Measurements from ENCODE around the gene PAPPA2. TPM values are rescaled to one million over a fixed set of nuclear protein-coding genes. Genes with fewer than 3 reads are reported as not detected.

PAPPA2 gene
- total RNA-seq, 1 donor from 2014 or later: 0.50 TPM

- no peaks in the 10 kb centered on the region for H3K27me3 ChIP-seq (ENCODE audit: low read depth)
- no peaks in the 10 kb centered on the region for H3K9me3 ChIP-seq
- H3K36me3 ChIP-seq: no peaks in the 10 kb centered on the region
- no peak for ATAC-seq
- H3K4me3 ChIP-seq: no peak overlapping the region
- H3K4me1 ChIP-seq: no peaks in the 10 kb centered on the region
- TF ChIP-seq CTCF (IDR thresholded peaks at IDR 0.05): no peak
- intact Hi-C loops (cut with DNase I): no loop called here
- DNase-seq: no peak
- H3K27ac ChIP-seq: no peak overlapping the region
These were observed 54.5 kb downstream of the PAPPA2 start for GRCh38 chr1:176517484-176517883.

GRCh38 chr1:176521211-176521610, 58.2 kb downstream of the PAPPA2 start:
- Histone ChIP-seq H3K36me3 (no peaks in the 10 kb centered on the region), H3K9me3 (no peaks in the 10 kb centered on the region), H3K27ac (no peak overlapping the region), H3K4me1 (no peaks in the 10 kb centered on the region), H3K4me3 (no peak overlapping the region), H3K27me3 (ENCODE audit: low read depth) (no peaks in the 10 kb centered on the region)
- ATAC-seq: no peak
- DNase-seq: no peak
- intact Hi-C loops (cut with DNase I): no loop called here
- TF ChIP-seq CTCF (IDR thresholded peaks at IDR 0.05): no peak

GRCh38 chr1:176522310-176522845, 59.4 kb downstream of the PAPPA2 start:
- H3K4me3 ChIP-seq: no peak overlapping the region
- no peaks in the 10 kb centered on the region for H3K36me3 ChIP-seq
- no peaks in the 10 kb centered on the region for H3K4me1 ChIP-seq
- ATAC-seq (no peak), DNase-seq (no peak)
- no peak for TF ChIP-seq CTCF (IDR thresholded peaks at IDR 0.05)
- H3K27ac ChIP-seq: no peak overlapping the region
- no peaks in the 10 kb centered on the region for H3K27me3 ChIP-seq (ENCODE audit: low read depth)
- no peaks in the 10 kb centered on the region for H3K9me3 ChIP-seq
- intact Hi-C loops (cut with DNase I): no loop called here

GRCh38 chr1:176529395-176530090, 66.6 kb downstream of the PAPPA2 start:
- Histone ChIP-seq H3K36me3 (no peaks in the 10 kb centered on the region), H3K4me3 (no peak overlapping the region), H3K27me3 (ENCODE audit: low read depth) (no peaks in the 10 kb centered on the region), H3K4me1 (no peaks in the 10 kb centered on the region), H3K27ac (no peak overlapping the region), H3K9me3 (no peaks in the 10 kb centered on the region)
- intact Hi-C loops (cut with DNase I): no loop called here
- TF ChIP-seq CTCF (IDR thresholded peaks at IDR 0.05): no peak
- ATAC-seq: no peak
- no peak for DNase-seq

- no peak overlapping the region for H3K27ac ChIP-seq
- H3K4me1 ChIP-seq: no peaks in the 10 kb centered on the region
- intact Hi-C loops (cut with DNase I): no loop called here
- no peaks in the 10 kb centered on the region for H3K27me3 ChIP-seq (ENCODE audit: low read depth)
- no peaks in the 10 kb centered on the region for H3K9me3 ChIP-seq
- no peak for TF ChIP-seq CTCF (IDR thresholded peaks at IDR 0.05)
- ATAC-seq (no peak), DNase-seq (no peak)
- H3K36me3 ChIP-seq: no peaks in the 10 kb centered on the region
- H3K4me3 ChIP-seq: no peak overlapping the region
These were observed 68.1 kb downstream of the PAPPA2 start for GRCh38 chr1:176531036-176531435.

Measured in lower lobe of right lung (tissue), 2 donors.